ENCODE measurements around the gene IRAK1. TPM values are rescaled to one million over a fixed set of nuclear protein-coding genes. Genes with fewer than 3 reads are reported as not detected.
A peak's percentile ranks its signal among the peaks of the same experiment; 100 is the strongest.

IRAK1 gene
- total and polyA plus RNA-seq, 9 of the 15 experiments (the other 6 are each of a cell fraction or from before 2014, with no cell fraction given) = 11.6 to 261 (median 91.6) TPM

GRCh38 chrX:153972368-153973126, 47.2 kb downstream of the IRAK1 start, which contains the start of gene TMEM187 (continued):
- TF ChIP-seq KLF1 (tag; IDR thresholded peaks at IDR 0.05) = peak; percentile 31; the same call in 1 of the 2 replicates
- no peak for TF ChIP-seq GTF2E2 (tag; IDR thresholded peaks at IDR 0.05)
- 0 out of 2 replicates have a peak, but pooled peaks have one; percentile 29 for TF ChIP-seq RNF2 (IDR thresholded peaks at IDR 0.05)
- peak; percentile 93 for TF ChIP-seq RB1 (IDR thresholded peaks at IDR 0.05; ENCODE audit: low read depth)
- no peak for TF ChIP-seq CLOCK (CRISPR knock-in tag; IDR thresholded peaks at IDR 0.05; ENCODE audit: borderline replicate concordance)
- peak; percentile 82 for TF ChIP-seq CCNT2 (IDR thresholded peaks at IDR 0.05; ENCODE audit: borderline replicate concordance, extremely low read depth, insufficient read length, low read depth, low read length)
- TF ChIP-seq TBL1XR1 (IDR thresholded peaks at IDR 0.05; ENCODE audit: low read length in 2 of 2) = no peak
- no peak for TF ChIP-seq ZBTB33 (CRISPR knock-in tag; IDR thresholded peaks at IDR 0.05)
- peak; percentile 49; the same call in 1 of the 2 replicates for TF ChIP-seq ZNF592 (IDR thresholded peaks at IDR 0.05)
- 0 out of 4 replicates have a peak, but pooled peaks of 1 of the 2 experiments have one; percentile 15 for TF ChIP-seq ZMIZ1 (IDR thresholded peaks at IDR 0.05; ENCODE audit: low read depth in 2 of 2, low read length in 2 of 2)
- peak; percentile 46; the same call in 1 of the 2 replicates for TF ChIP-seq THAP7 (CRISPR knock-in tag; IDR thresholded peaks at IDR 0.05)
- TF ChIP-seq ATF7 (IDR thresholded peaks at IDR 0.05) = 0 out of 2 replicates have a peak, but pooled peaks have one; percentile 9
